BLaER1 (cell line): ENCODE data around the gene CCNI.
"Not testable (repeated sequence)": the region's sequence is repeated elsewhere in the genome, so short reads cannot be mapped to it uniquely, and the experiment has no call there.

Experiments used
- H3K27ac ChIP-seq: shearing (Covaris generic); formaldehyde crosslinking; 2 replicates; pipeline ENCODE4 v1.8.1; 2022
- H3K27me3 ChIP-seq: shearing (Covaris generic); formaldehyde crosslinking; 2 replicates; pipeline ENCODE4 v1.8.1; 2022
- H3K36me3 ChIP-seq: shearing (Covaris generic); formaldehyde crosslinking; 2 replicates; pipeline ENCODE4 v1.8.1; 2022
- H3K4me1 ChIP-seq: shearing (Covaris generic); formaldehyde crosslinking; 2 replicates; pipeline ENCODE4 v1.8.1; 2022
- H3K4me2 ChIP-seq: shearing (Covaris generic); formaldehyde crosslinking; 2 replicates; pipeline ENCODE4 v1.8.1; 2022
- H3K4me3 ChIP-seq: shearing (Covaris generic); formaldehyde crosslinking; 2 replicates; pipeline ENCODE4 v1.8.1; 2022
- H3K9ac ChIP-seq: shearing (Covaris generic); formaldehyde crosslinking; 2 replicates; pipeline ENCODE4 v1.8.1; 2022
- H3K9me3 ChIP-seq: shearing (Covaris generic); formaldehyde crosslinking; 2 replicates; pipeline ENCODE4 v1.8.1; 2022
- H4K20me1 ChIP-seq: shearing (Covaris generic); formaldehyde crosslinking; 2 replicates; pipeline ENCODE4 v1.8.1; 2022
- Cebpa-rat ChIP-seq: shearing (Covaris generic); IDR thresholded peaks from 2 replicates; pipeline ENCODE4 v1.8.1; 2022

Gene CCNI

GRCh38 chr4:77043507-77044136, 32.2 kb downstream of the CCNI start:
- TF ChIP-seq Cebpa-rat = no peak

GRCh38 chr4:77040854-77041725, 34.7 kb downstream of the CCNI start:
- Histone ChIP-seq H3K4me1 (no peaks in the 10 kb centered on the region; the same call in 1 of the 2 replicates), H3K9me3 (no peaks in the 10 kb centered on the region), H3K9ac (no peak overlapping the region), H3K27ac (no peak overlapping the region), H3K36me3 (peaks cover 65% of the 10 kb centered on the region), H4K20me1 (no peaks in the 10 kb centered on the region; the same call in 1 of the 2 replicates), H3K4me3 (no peak overlapping the region), H3K27me3 (no peaks in the 10 kb centered on the region), H3K4me2 (no peak overlapping the region)
- no peak for TF ChIP-seq Cebpa-rat

More at GRCh38 chr4:77043507-77044136, 32.2 kb downstream of the CCNI start:
- H3K27me3 ChIP-seq = no peaks in the 10 kb centered on the region
- H3K4me3 ChIP-seq = no peak overlapping the region
- peaks cover 15% of the 10 kb centered on the region; the same call in 1 of the 2 replicates for H4K20me1 ChIP-seq
- no peaks in the 10 kb centered on the region; the same call in 1 of the 2 replicates for H3K4me1 ChIP-seq
- H3K36me3 ChIP-seq = peaks cover 70% of the 10 kb centered on the region
- no peak overlapping the region for H3K4me2 ChIP-seq
- H3K9ac ChIP-seq = no peak overlapping the region
- H3K9me3 ChIP-seq = no peaks in the 10 kb centered on the region
- no peak overlapping the region for H3K27ac ChIP-seq

- H3K4me2 ChIP-seq = no peak overlapping the region
- H3K27me3 ChIP-seq = no peaks in the 10 kb centered on the region
- TF ChIP-seq Cebpa-rat = no peak
- H3K9me3 ChIP-seq = no peaks in the 10 kb centered on the region
- no peaks in the 10 kb centered on the region for H4K20me1 ChIP-seq
- H3K4me3 ChIP-seq = no peak overlapping the region
- H3K4me1 ChIP-seq = no peaks in the 10 kb centered on the region; the same call in 1 of the 2 replicates
- H3K27ac ChIP-seq = no peak overlapping the region
- H3K36me3 ChIP-seq = peaks cover 68% of the 10 kb centered on the region
- H3K9ac ChIP-seq = no peak overlapping the region
Observed at GRCh38 chr4:77040270-77040669, 35.5 kb downstream of the CCNI start.

GRCh38 chr4:77039796-77040195, 36.0 kb downstream of the CCNI start:
- no peaks in the 10 kb centered on the region; the same call in 1 of the 2 replicates for H3K4me1 ChIP-seq
- H3K36me3 ChIP-seq = peaks cover 72% of the 10 kb centered on the region
- H4K20me1 ChIP-seq = no peaks in the 10 kb centered on the region
- TF ChIP-seq Cebpa-rat = no peak
- H3K27me3 ChIP-seq = no peaks in the 10 kb centered on the region
- no peaks in the 10 kb centered on the region for H3K9me3 ChIP-seq
- no peak overlapping the region for H3K4me2 ChIP-seq
- H3K4me3 ChIP-seq = no peak overlapping the region
- H3K27ac ChIP-seq = no peak overlapping the region
- no peak overlapping the region for H3K9ac ChIP-seq

- Histone ChIP-seq H3K36me3 (peaks cover 84% of the 10 kb centered on the region), H3K27ac (no peak overlapping the region), H3K27me3 (no peaks in the 10 kb centered on the region), H3K4me1 (no peaks in the 10 kb centered on the region; the same call in 1 of the 2 replicates), H4K20me1 (no peaks in the 10 kb centered on the region), H3K4me2 (no peak overlapping the region), H3K4me3 (no peak overlapping the region), H3K9me3 (no peaks in the 10 kb centered on the region), H3K9ac (no peak overlapping the region)
- no peak for TF ChIP-seq Cebpa-rat
Observed at GRCh38 chr4:77037736-77038135, 38.1 kb downstream of the CCNI start.

DNA sequence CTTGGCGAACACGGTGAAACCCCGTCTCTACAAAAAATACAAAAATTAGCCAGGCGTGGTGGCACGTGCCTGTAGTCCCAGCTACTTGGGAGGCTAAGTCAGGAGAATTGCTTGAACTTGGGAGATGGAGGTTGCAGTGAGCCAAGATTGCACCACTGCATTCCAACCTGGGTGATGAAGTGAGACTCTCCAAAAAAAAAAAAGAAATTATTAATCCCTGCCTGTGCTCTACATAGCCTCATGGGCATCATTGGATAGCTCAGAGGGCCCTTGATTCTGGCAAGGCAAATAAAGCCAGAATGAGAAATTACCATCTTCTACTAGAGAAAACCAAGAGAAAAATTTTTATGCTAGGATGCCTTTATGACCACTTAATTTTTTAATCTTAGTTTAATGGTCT, 38.6 kb downstream of the CCNI start:
- H3K36me3 ChIP-seq = peaks cover 85% of the 10 kb centered on the region
- H3K27me3 ChIP-seq, H3K9ac ChIP-seq, H3K9me3 ChIP-seq, H3K4me1 ChIP-seq, H3K4me3 ChIP-seq, H3K4me2 ChIP-seq, H3K27ac ChIP-seq, H4K20me1 ChIP-seq: not testable (repeated sequence)

- H3K9ac ChIP-seq = no peak overlapping the region
- no peak for TF ChIP-seq Cebpa-rat
- no peak overlapping the region for H3K4me2 ChIP-seq
- H3K27ac ChIP-seq = no peak overlapping the region
- no peaks in the 10 kb centered on the region for H4K20me1 ChIP-seq
- H3K4me1 ChIP-seq = no peaks in the 10 kb centered on the region; the same call in 1 of the 2 replicates
- no peaks in the 10 kb centered on the region for H3K9me3 ChIP-seq
- H3K36me3 ChIP-seq = peaks cover 90% of the 10 kb centered on the region
- H3K27me3 ChIP-seq = no peaks in the 10 kb centered on the region
- H3K4me3 ChIP-seq = no peak overlapping the region
Observed at GRCh38 chr4:77036206-77036605, 39.6 kb downstream of the CCNI start.

DNA sequence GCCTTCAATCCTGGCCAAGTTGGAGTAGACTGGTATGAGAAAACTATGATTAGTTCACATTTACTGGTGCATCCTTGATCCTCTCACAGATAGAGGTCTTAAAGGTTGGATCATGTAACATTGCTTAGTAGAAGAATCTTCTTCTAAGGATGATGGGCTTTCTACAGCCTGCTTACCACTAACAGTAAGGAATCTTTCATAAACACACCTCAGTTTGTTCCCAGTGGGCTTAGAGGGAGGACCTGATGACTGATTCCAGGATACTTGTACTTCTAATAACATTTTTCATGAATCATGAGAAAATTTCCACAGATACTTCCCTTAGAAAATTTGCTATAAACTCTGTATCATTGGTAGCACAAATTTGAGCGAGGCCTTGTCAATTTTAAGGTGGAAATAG, 40.6 kb downstream of the CCNI start:
- TF ChIP-seq Cebpa-rat = no peak
- no peak overlapping the region for H3K4me2 ChIP-seq
- no peaks in the 10 kb centered on the region for H3K4me1 ChIP-seq
- H3K4me3 ChIP-seq = no peak overlapping the region
- H4K20me1 ChIP-seq = no peaks in the 10 kb centered on the region
- no peaks in the 10 kb centered on the region for H3K9me3 ChIP-seq
- peaks cover 95% of the 10 kb centered on the region for H3K36me3 ChIP-seq
- H3K9ac ChIP-seq = no peak overlapping the region
- no peak overlapping the region for H3K27ac ChIP-seq
- H3K27me3 ChIP-seq = no peaks in the 10 kb centered on the region

DNA sequence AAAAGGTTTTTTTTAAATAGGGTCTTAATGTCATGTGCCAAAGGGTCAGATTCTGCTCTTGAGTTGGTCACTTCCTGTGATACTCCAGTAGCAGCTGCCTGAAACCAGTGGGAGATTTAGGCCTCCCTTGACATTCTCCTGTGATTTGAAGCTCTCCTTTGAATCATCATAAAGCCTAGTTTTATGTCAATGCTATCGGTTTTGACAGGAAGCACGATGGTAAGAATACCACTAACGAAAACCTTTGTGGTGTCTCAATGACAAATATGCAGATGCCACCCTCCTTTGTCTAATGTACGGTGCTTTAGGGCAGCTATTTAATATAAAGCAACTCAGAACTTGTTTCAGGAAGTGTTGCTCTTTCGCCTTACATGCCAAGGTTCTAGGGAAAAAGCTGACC, 44.2 kb downstream of the CCNI start:
- TF ChIP-seq Cebpa-rat = no peak
- H3K9me3 ChIP-seq = no peaks in the 10 kb centered on the region
- no peak overlapping the region for H3K4me3 ChIP-seq
- H3K9ac ChIP-seq = no peak overlapping the region
- no peak overlapping the region for H3K27ac ChIP-seq
- H3K36me3 ChIP-seq = peaks cover 96% of the 10 kb centered on the region
- H3K4me2 ChIP-seq = no peak overlapping the region
- no peaks in the 10 kb centered on the region for H3K27me3 ChIP-seq
- H3K4me1 ChIP-seq = no peaks in the 10 kb centered on the region
- H4K20me1 ChIP-seq = no peaks in the 10 kb centered on the region

DNA sequence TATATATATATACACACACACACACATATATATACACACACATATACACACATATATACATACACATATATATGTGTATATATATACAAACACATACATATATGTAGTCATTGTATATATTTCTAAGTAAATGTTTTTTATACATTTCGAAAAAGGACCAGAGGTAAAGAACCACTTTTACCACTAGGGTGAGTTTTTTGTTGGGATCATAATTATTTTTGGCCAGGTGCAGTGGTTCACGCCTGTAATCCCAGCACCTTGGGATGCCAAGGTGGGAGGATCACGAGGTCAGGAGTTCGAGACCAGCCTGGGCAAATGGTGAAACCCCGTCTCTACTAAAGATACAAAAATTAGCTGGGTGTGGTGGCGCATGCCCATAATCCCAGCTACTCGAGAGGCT, 46.0 kb downstream of the CCNI start:
- peaks cover 97% of the 10 kb centered on the region for H3K36me3 ChIP-seq
- H3K9me3 ChIP-seq, H3K4me3 ChIP-seq, H4K20me1 ChIP-seq, H3K27ac ChIP-seq, H3K4me2 ChIP-seq, H3K27me3 ChIP-seq, H3K4me1 ChIP-seq, H3K9ac ChIP-seq: not testable (repeated sequence)
